Dermis blood vessel endothelial cell (primary cell): ENCODE measurements around the gene TEK. TPM values are rescaled to one million over a fixed set of nuclear protein-coding genes. Genes with fewer than 3 reads are reported as not detected.

ENCODE experiments used
- DNase-seq: peaks from one replicate; pipeline ENCODE4 v3.0.0; 2010
- total RNA-seq: library from RNA; depleted of rRNA; stranded (reverse); fragments of >200 nt; gene quantifications from 2 replicates; pipeline ENCODE4 v1.2.3, GENCODE V29; 2014

Gene TEK
- total RNA-seq, 1 donor from 2014 or later: 119 TPM

DNA sequence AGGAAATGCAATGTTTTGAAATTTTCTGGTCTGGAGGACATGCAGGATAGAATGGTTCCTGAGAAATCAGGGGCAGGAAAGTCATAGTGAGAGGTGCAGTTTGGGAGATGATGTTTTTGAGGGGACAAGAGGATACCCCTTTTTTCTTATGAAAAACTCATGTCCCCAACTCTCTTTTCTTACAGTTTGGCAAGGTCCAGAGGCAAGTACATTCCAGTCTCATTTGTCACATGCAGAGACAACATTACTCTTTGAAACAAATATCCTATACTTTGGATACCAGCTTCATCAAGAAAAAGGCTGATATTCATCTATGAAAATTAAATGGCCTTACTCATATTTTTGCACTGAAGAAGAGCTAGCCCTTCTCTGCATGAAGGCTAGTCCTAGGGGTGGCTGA, 139.7 kb downstream of the TEK start:
- DNase-seq: no peak

DNA sequence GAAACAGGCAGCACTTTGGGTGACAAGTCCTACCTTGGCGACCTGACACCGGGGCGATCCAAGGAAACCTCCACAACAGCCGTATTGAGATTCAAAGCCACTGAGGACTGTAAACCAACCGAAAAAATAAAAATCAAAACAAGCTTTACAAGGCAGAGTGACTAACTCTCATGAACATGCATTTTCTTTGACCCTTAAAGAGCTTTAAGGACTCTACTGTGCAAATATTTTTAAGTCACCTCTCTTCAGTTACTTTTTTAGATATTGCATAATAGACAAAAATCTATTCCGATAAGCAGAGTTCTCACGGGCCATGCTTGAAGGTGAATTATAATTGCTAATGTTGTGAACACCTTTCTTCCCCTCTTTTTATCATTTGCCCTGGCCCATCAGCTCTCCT, 149.6 kb downstream of the TEK start:
- no peak for DNase-seq

DNA sequence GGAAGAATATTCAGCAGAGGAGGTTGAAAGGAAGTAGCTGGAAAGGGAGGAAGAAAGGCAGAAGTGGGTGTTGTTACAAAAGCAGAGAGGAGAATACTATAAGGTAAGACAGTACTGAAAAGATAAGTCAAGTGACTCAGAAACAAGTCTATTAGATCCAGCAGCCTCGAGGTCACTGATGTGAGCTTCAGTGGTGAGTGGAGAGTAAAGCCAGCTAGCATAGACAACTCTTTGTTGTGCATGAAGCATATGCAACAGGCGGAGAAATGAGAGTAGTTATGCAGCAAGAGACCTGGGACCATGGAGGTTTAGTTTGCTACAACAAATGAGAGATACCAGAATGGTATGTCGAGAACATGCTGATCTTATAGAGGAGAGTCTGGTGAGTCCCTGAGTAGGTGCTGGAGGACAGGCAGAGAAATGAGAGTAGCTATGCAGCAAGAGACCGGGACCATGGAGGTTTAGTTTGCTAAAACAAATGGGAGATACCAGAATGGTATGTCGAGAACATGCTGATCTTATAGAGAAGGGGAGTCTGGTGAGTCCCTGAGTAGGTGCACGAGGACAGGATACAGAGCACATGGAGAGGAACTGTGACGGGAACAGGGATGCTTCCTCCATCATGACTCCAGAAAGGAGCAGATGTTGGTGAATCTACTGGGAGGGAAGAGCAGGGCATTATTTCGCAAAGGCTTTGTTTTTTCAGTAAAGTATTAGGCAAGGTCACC, 151.9 kb downstream of the TEK start:
- DNase-seq: no peak

DNA sequence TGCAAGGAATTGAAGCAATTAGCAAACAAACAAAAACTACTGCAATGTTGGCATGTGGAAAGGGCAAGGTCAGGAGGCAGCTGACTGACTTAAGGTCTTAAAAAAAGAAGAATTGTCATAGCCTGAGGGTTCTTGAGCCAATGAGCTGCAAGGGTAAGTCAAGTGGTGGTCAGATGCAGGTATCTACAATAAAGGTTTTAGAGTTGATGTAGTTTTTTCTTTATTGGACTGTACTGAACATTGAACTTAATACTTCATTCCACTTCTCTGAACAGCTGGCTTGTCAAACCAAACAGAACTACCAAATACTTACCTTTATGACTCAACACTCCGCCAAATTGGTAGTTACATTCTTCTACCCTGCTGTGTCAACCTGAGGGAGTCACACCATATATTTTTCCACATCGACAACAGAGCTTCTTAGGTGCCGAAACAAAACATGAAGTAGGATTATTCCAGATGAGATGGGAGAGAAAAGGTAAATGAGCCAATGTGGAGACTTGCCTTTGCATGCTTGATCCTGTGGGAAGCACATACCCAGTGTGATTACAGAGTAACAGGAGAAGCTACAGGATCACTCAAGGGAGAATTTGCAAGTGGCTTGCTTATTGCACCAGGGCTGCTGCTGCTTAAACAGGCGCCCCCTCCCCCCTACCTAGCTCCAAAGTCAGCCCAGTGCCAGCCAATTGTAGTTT, 152.6 kb downstream of the TEK start:
- DNase-seq: no peak

DNA sequence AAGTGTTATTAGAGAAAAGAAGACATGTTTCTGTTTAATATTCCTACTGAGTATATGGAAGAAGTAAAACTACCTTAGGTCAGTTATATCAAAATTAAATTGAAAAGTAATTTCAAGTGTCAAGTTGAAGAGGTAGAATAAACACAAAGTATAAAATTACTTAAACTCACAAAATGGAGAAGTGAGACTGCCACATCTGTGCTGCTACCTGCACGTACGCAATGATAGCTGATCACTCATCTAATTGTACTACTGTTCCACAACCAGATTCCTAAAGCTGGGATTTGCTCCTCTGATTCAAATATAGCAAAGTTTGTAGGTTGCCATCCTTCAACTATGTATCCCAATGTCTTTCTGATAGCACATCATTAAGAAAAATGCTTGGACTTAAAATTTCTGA, 163.1 kb downstream of the TEK start:
- no peak for DNase-seq

DNA sequence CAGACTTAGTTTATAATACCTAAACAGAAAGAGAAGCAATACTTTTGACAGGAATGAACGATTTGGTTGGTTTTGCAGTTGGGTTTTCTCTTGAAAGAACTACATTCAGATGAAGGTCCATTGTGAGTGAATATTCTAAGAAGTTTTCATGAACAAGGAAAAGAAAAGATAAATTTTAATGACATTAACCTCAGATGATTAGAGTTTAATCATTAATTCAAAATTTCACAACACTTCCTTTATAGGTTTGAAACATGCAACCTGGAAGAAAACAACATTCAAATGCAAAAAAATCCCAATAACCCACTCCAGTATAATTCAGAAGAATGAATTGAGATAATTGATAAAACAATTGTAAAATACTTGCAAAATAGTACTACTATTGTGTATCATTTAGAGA, 164.2 kb downstream of the TEK start:
- DNase-seq: no peak

DNA sequence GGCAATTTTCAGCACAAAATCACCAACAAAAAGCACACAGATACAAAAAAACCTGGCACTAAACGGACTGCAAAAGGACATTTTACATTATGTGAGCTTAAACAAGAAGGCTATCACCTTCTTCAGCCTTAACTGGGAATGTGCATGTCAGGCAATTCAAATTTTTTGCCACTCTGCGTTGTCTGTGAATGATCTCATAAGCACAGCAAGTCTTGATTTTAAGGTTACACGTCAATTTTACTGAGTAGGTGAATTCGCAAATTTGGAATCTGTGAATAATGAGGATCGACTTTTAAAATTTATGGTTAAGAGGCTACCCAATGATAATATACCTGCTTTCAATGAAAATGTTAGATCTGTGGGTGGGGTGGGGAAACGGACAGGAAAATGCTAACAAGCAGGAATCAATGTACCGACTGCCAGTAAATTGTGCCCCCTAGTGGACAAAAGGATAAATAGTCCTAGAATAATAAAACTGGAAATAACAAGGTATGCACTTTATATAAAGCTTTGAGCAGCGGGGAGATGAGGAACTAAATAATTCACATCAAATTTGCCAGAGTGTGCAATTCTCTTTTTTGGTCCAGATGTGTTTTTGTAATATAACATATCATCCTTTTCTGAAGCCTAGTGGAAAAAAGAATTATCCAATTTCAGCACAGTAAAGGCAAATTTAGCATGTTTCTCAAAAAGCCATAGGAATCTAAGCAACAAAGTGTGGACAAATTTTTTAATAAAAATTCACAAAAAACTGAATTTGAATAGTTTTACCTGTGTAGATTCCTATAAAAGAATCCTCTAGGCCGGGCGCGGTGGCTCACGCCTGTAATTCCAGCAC, 167.4 kb downstream of the TEK start:
- DNase-seq: peak; percentile 80

DNA sequence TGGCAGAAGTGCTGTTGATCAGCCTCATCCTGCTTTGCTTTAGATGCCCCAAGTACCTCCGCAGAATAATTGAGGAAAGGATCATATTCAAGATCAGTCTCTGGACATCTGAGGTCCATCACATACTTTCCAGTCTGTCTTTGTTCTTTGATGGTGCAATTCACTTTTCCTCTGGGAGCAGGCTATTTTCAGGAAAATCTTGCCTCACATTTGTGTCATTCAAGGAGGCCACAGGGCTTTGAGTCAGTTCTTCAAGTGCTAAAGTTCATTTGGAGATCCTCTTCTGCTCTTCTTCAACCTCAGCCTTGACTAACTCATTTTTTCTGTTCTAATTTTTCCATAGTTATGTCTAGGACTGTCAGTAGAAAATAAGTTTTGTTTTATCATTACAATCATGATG, 169.3 kb downstream of the TEK start:
- no peak for DNase-seq

DNA sequence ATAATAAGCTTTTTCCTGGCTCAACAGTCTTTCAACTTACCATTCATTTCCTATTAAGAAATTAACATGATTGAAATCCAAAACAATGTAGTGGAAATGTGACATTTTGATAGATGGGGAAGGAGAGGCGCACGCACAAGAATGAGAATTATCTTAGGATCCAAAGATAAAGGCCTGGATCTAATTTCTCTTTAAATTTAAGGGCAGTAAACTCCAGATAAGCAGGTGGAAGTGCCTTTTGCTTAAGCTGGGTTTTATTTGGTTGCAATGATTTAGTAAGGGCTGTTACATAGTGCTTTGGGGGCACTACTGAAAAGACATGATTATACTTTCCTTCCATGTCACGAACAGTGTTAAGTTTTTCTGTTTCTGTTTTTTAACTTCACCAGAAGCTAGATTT, 170.6 kb downstream of the TEK start:
- no peak for DNase-seq

Other genes with a start within 250 kb of the TEK start
- 18.0 and 25.3 TPM in 2 replicates for gene CAAP1, start 216.4 kb upstream of the TEK start, total RNA-seq
- gene PLAA, start 162.0 kb upstream of the TEK start, total RNA-seq: 48.2 and 61.1 TPM in 2 replicates
- gene IFT74, start 152.8 kb upstream of the TEK start, total RNA-seq: 7.8 and 12.1 TPM in 2 replicates
- gene LRRC19, start 103.6 kb upstream of the TEK start, total RNA-seq: not detected in 2 replicates
- gene EQTN, start 187.9 kb downstream of the TEK start, total RNA-seq: not detected in 2 replicates